HG03520 (cell line): ENCODE data around the gene TALDO1.

ENCODE experiments used
- ATAC-seq: cut with Tn5 transposase; IDR thresholded peaks from one replicate; pipeline ENCODE4 v1.9.1; 2021; ENCODE audit warnings: mild to moderate bottlenecking, moderate library complexity; ENCODE audit not compliant: unreplicated experiment

The TALDO1 gene

GRCh38 chr11:714436-714835 is 32.8 kb upstream of the TALDO1 start:
- no peak for ATAC-seq

- ATAC-seq, result no peak
These were observed 27.8 kb upstream of the TALDO1 start for GRCh38 chr11:719214-720016.

GRCh38 chr11:720017-720641 is 27.1 kb upstream of the TALDO1 start:
- ATAC-seq, result no peak

GRCh38 chr11:720642-721246 is 26.5 kb upstream of the TALDO1 start:
- no peak for ATAC-seq

- no peak for ATAC-seq
These were observed 26.0 kb upstream of the TALDO1 start for GRCh38 chr11:721247-721740.

- no peak for ATAC-seq
These were observed 25.4 kb upstream of the TALDO1 start for GRCh38 chr11:721741-722345.

GRCh38 chr11:722346-722811 is 24.9 kb upstream of the TALDO1 start:
- ATAC-seq, result no peak

GRCh38 chr11:723120-723883 is 24.0 kb upstream of the TALDO1 start:
- no peak for ATAC-seq

GRCh38 chr11:724049-724777 is 23.1 kb upstream of the TALDO1 start:
- ATAC-seq, result no peak

- ATAC-seq, result no peak
These were observed 22.4 kb upstream of the TALDO1 start for GRCh38 chr11:724778-725386.

GRCh38 chr11:725624-726202 is 21.6 kb upstream of the TALDO1 start:
- no peak for ATAC-seq

GRCh38 chr11:726278-727220 is 20.7 kb upstream of the TALDO1 start:
- ATAC-seq, result no peak

- no peak for ATAC-seq
These were observed 20.0 kb upstream of the TALDO1 start for GRCh38 chr11:727281-727701.

- peak; percentile 54 for ATAC-seq
These were observed 19.2 kb upstream of the TALDO1 start for GRCh38 chr11:727859-728748.

GRCh38 chr11:728901-729491 is 18.3 kb upstream of the TALDO1 start:
- no peak for ATAC-seq

- no peak for ATAC-seq
These were observed 17.7 kb upstream of the TALDO1 start for GRCh38 chr11:729492-730074.
